HepG2 (cell line): ENCODE measurements around the gene NPPA. TPM values are rescaled to one million over a fixed set of nuclear protein-coding genes. Genes with fewer than 3 reads are reported as not detected.
A peak's percentile ranks its signal among the peaks of the same experiment; 100 is the strongest.

Experiments used
- ATAC-seq: fragments of 200-7000 bp; cut with Tn5 transposase; 3 replicates; pipeline ENCODE4 v1.9.1; 2020; ENCODE audit warnings: mild to moderate bottlenecking, moderate library complexity
- BruUV-seq: library from RNA; stranded (reverse); fragments of 400-500 nt; replicated peaks from 2 replicates; lab custom pipeline; 2021; lab: Mats Ljungman, UMichigan
- CTCF ChIA-PET: fragments of 300-600 bp; formaldehyde crosslinking; extraction: SDS; loops from one replicate; lab custom pipeline; 2021; ENCODE audit warnings: low total read pairs, inconsistent platforms, low intra/inter-chr PET ratio; lab: Yijun Ruan, JAX
- POLR2A ChIA-PET: fragments of 350-600 bp; sonication (Branson Sonifier 250); formaldehyde crosslinking; loops from one replicate; lab custom pipeline; 2020; ENCODE audit warnings: antibody characterized with exemption, inconsistent platforms; lab: Yijun Ruan, JAX
- DNase-seq: peaks from one replicate; pipeline ENCODE4 v3.0.0-alpha.2; 2015; ENCODE audit warnings: low spot score
- FAIRE-seq: peaks from 3 replicates; lab custom pipeline; 2011; peaks lifted over from hg19 to GRCh38; lab: Jason Lieb, UNC
- H2AFZ ChIP-seq: one replicate; pipeline ENCODE4 v1.6.1; 2011; ENCODE audit warnings: low read length, inconsistent platforms
- H3K27ac ChIP-seq: fragments of 300-600 bp; 3 replicates; pipeline ENCODE4 v1.8.0; 2011; ENCODE audit warnings: mixed run types, mild to moderate bottlenecking, mixed read lengths, low read length, inconsistent platforms; ENCODE audit not compliant: insufficient read depth; ENCODE audit errors: extremely low read length
- H3K27me3 ChIP-seq, 2 experiments: fragments of 200-600 bp in 1 of 2; 2 replicates in 1 of 2; 3 replicates in 1 of 2; pipeline versions ENCODE4 v1.6.0 to v1.8.0; 2011; ENCODE audit warnings: low read length in 2 of 2, mild to moderate bottlenecking in 2 of 2, moderate library complexity in 2 of 2, inconsistent platforms in 1 of 2; ENCODE audit not compliant: insufficient read depth in 2 of 2, control insufficient read depth in 1 of 2
- H3K36me3 ChIP-seq, 2 experiments: fragments of 200-600 bp in 1 of 2; replicated peaks in 1 of 2; 2 replicates in 1 of 2; 3 replicates in 1 of 2; pipeline versions ENCODE4 v1.5.1 to v1.8.0; 2011; ENCODE audit warnings: low read length in 2 of 2, inconsistent platforms in 1 of 2; ENCODE audit not compliant: insufficient read depth in 2 of 2, control insufficient read depth in 1 of 2
- H3K4me1 ChIP-seq: 2 replicates; pipeline ENCODE4 v1.5.1; 2012; ENCODE audit warnings: low read length, inconsistent platforms; ENCODE audit not compliant: insufficient read depth
- H3K4me2 ChIP-seq: 2 replicates; pipeline ENCODE4 v1.6.0; 2011; ENCODE audit warnings: low read depth, low read length, inconsistent platforms
- H3K4me3 ChIP-seq, 3 experiments: fragments of 200-600 bp in 1 of 3; sonication (generic), shearing (Covaris generic) in 1 of 3; replicated peaks in 1 of 3; 2 replicates each; pipeline ENCODE4 v1.5.1; 2011 to 2016; ENCODE audit warnings: low read length in 3 of 3, inconsistent platforms in 2 of 3, low read depth in 2 of 3, mild to moderate bottlenecking in 2 of 3, control low read depth in 1 of 3, mixed read lengths in 1 of 3; ENCODE audit not compliant: insufficient read depth in 1 of 3
- H3K79me2 ChIP-seq: one replicate; pipeline ENCODE4 v1.6.1; 2011; ENCODE audit warnings: low read length, inconsistent platforms; ENCODE audit not compliant: insufficient read depth
- H3K9ac ChIP-seq: 2 replicates; pipeline ENCODE4 v1.6.0; 2011; ENCODE audit warnings: mild to moderate bottlenecking, low read depth, low read length, inconsistent platforms; ENCODE audit not compliant: insufficient read depth
- H3K9me3 ChIP-seq: 2 replicates; pipeline ENCODE4 v1.5.1; 2012; ENCODE audit warnings: mild to moderate bottlenecking, low read length
- H4K20me1 ChIP-seq: 2 replicates; pipeline ENCODE4 v1.6.0; 2011; ENCODE audit warnings: inconsistent platforms, mild to moderate bottlenecking, low read length, moderate library complexity; ENCODE audit not compliant: insufficient read depth
- NR2F1 ChIP-seq, 2 experiments: fragments of 450-650 bp in 1 of 2; formaldehyde crosslinking in 1 of 2; IDR thresholded peaks; 2 replicates each; pipeline versions ENCODE4 v1.5.0 to v1.6.1; 2016 to 2020; ENCODE audit warnings: mild to moderate bottlenecking in 1 of 2, missing compliant biosample characterization in 1 of 2, missing genetic modification reagents in 1 of 2, moderate library complexity in 1 of 2
- NR2F2 ChIP-seq: IDR thresholded peaks from 2 replicates; pipeline ENCODE4 v1.6.1; 2012; ENCODE audit warnings: low read depth, inconsistent platforms, borderline replicate concordance
- NR2F6 ChIP-seq, 2 experiments: IDR thresholded peaks; 2 replicates each; pipeline ENCODE4 v1.6.1; 2016; ENCODE audit warnings: antibody characterized with exemption in 1 of 2, mild to moderate bottlenecking in 1 of 2
- POGZ ChIP-seq: sonication (generic); formaldehyde crosslinking; IDR thresholded peaks from 2 replicates; pipeline ENCODE4 v1.4.0; 2020; ENCODE audit warnings: mild to moderate bottlenecking, missing genetic modification reagents
- RARA ChIP-seq: IDR thresholded peaks from 2 replicates; pipeline ENCODE4 v1.6.1; 2016; ENCODE audit warnings: missing genetic modification reagents, missing compliant biosample characterization
- ZNF317 ChIP-seq: sonication (generic); formaldehyde crosslinking; IDR thresholded peaks from 2 replicates; pipeline ENCODE4 v1.5.0; 2020; ENCODE audit warnings: mild to moderate bottlenecking, missing genetic modification reagents
- ZNF354B ChIP-seq: sonication (generic); formaldehyde crosslinking; IDR thresholded peaks from 2 replicates; pipeline ENCODE4 v1.8.0; 2022; ENCODE audit warnings: mild to moderate bottlenecking, missing genetic modification reagents
- ZSCAN22 ChIP-seq: sonication (generic); formaldehyde crosslinking; IDR thresholded peaks from 2 replicates; pipeline ENCODE4 v1.4.0; 2020; ENCODE audit warnings: mild to moderate bottlenecking, missing genetic modification reagents
- WGBS: methylation state at CpG from one replicate; pipeline ENCODE4 v1.1.6; 2017; ENCODE audit warnings: low lambda C conversion rate; 5-methylcytosine and 5-hydroxymethylcytosine counted together
- in situ Hi-C: cut with HindIII; loops from 2 replicates; pipeline ENCODE4 v1.10.0; 2017; ENCODE audit warnings: low pct_unique_long_range_greater_than_20kb; ENCODE audit not compliant: extremely low pct_ligation_motif_present
- intact Hi-C: fragments of 100-400 bp; cut with micrococcal nuclease; formaldehyde crosslinking; loops from one replicate; pipeline ENCODE4 v1.10.0; 2022; ENCODE audit not compliant: unreplicated experiment
- polyA plus RNA-seq, 8 experiments: library from polyadenylated mRNA; depleted of rRNA in 3 of 8; stranded (reverse) in 7 of 8; unstranded in 1 of 8; fragments of >200 nt; fragmentation: Illumina TruSeq in 4 of 8; extraction: Trizol in 4 of 8; gene quantifications; 2 replicates each; pipeline versions ENCODE4 v1.2.1 to v1.2.3, GENCODE V29; 2011 to 2016; ENCODE audit warnings: low read depth in 4 of 8, missing spikeins in 1 of 8, mixed read lengths in 1 of 8; ENCODE audit not compliant: insufficient read depth in 1 of 8
- total RNA-seq, 5 experiments: library from RNA; depleted of rRNA; stranded (reverse); fragments of >200 nt; fragmentation: Illumina TruSeq; extraction: Trizol; gene quantifications; 2 replicates each; pipeline ENCODE4 v1.2.3, GENCODE V29; 2016; ENCODE audit warnings: low read depth in 1 of 5

The NPPA gene
- total and polyA plus RNA-seq, 2 of the 13 experiments (the other 11 are each of a cell fraction or from before 2014, with no cell fraction given) = not detected

DNA sequence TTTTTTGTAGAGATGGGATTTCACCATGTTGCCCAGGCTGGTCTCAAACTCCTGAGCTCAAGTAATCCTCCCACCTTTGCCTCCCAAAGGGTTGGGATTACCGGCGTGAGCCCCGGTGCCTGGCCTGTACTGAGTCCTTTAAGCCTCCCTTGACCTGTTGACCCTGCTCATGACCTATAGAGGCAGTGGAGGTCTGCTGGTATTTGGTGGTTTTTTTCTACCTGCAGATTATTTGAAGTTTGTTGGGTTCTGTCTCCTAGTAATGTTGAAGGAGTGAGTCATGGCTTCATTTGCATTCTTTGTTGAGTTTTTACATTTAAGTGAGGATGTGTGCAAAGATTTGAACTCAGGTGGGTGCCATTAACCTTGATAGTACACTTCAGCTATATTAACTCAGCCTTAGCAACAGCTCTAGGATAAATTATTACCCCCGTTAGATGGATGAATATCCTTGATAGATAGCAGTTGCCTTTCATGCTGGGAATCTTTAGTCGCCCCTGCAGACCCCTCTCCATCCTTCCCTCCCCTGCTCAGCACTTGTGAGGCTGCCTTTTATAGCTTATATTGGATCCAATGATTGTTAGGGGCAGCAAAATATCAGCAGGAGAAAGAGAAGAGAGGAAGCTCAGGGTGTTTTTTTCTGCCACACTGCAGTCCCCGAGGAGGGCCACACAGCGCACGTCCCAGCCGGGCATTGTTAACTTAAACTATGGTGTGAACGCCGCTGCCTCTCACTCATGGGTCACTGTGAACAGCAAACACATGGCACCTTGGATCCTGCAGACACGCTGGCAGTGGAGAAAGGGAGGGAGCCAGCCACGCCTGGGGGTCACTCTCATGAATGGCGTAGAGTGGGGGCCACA is 26.0 kb upstream of the NPPA start:
- Histone ChIP-seq H3K27ac (no peak overlapping the region), H3K4me3 (no peak overlapping the region), H4K20me1 (no peaks in the 10 kb centered on the region), H3K4me2 (no peak overlapping the region; the same call in 1 of the 2 replicates), H3K9ac (no peak overlapping the region), H3K36me3 (no peaks in the 10 kb centered on the region), H3K79me2 (no peaks in the 10 kb centered on the region), H3K27me3 (peaks cover 0 to 25% of the 10 kb centered on the region in 2 experiments), H3K9me3 (no peaks in the 10 kb centered on the region)
- ATAC-seq = peak; percentile 16; the same call in 2 of the 3 replicates
- intact Hi-C loops = no loop called here
- FAIRE-seq = no peak
- CTCF ChIA-PET = no interaction called here
- DNase-seq = no peak
- POLR2A ChIA-PET = interaction anchor here (2.5 kb wide), 1 partner anchor 34 kb away, joined by 6 read pairs; no protein-coding TSS in a partner anchor
- 30% methylated on average over 14 of the region's 14 CpGs for WGBS
- in situ Hi-C loops = no loop called here
- TF ChIP-seq ZNF354B (no peak), NR2F2 (peak; percentile 51; the same call in 1 of the 2 replicates), NR2F1 (CRISPR knock-in tag; IDR thresholded peaks at IDR 0.05) (peak in 1 of 2 experiments; percentile 37; a peak in 2 of 4 replicates), POGZ (no peak), NR2F6 (IDR thresholded peaks at IDR 0.05) (peak; percentile 57; the same call in 1 of the 2 replicates), NR2F6 (CRISPR knock-in tag; IDR thresholded peaks at IDR 0.05) (peak; percentile 42; the same call in 1 of the 2 replicates), ZNF317 (CRISPR knock-in tag) (no peak), ZSCAN22 (CRISPR knock-in tag) (no peak), RARA (peak; percentile 44; the same call in 1 of the 2 replicates)
- TF ChIP-seq, all 625 proteins: peak for 4
- no peak overlapping the region for H2AFZ ChIP-seq
- H3K4me1 ChIP-seq = peaks cover 29% of the 10 kb centered on the region
- no TSS peak for BruUV-seq
